Measurements from ENCODE around the gene COPG2.

The COPG2 gene

DNA sequence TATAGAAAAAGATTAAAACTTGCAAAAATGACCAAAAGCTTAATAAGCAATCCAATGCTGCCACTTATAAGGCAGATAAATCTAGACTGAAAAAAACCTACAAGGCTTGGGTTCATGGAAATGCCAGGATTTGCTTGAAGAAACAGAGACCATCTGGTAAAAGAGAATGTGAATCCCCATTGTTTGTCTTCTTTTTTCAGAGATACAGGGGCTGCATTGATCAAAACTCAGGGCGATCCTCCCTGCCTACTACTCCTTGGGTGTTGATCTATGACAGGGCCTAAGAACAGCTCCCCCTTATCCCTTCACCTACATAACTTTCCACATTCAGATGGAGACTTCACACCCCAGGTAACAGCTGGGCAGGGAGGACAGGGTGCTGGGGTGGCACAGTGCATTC is 21.1 kb upstream of the COPG2 start:
- Histone ChIP-seq H3K9ac (ENCODE audit: low read length) (no peak overlapping the region), H3K27me3 (ENCODE audit: control insufficient read depth, insufficient read depth, low read length) (no peaks in the 10 kb centered on the region), H3K9me3 (ENCODE audit: control insufficient read depth, low read length) (no peaks in the 10 kb centered on the region), H3K4me3 (ENCODE audit: low read length) (no peak overlapping the region), H3K4me1 (ENCODE audit: control insufficient read depth, insufficient read depth, low read length) (no peaks in the 10 kb centered on the region), H3K36me3 (ENCODE audit: control insufficient read depth, insufficient read depth, low read length) (no peaks in the 10 kb centered on the region)

DNA sequence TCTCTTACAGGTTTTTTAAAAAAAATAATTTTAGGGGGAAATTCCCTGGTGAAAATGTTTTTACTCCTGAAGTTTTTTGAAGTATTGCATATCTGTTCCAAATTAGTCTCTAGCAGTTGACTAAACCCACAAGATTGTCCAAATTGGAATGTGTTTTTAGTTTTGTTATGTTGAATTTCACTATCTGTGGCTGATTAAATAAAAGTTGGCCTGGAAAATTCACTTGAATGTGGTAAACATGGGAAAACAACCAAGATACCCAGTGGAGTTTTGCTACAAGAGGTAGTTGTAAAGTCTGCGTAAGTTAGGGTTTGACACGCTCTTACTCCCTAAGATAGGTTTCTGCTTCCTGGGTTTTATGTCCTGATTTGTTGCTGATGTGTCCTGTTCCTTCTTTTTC is 14.5 kb upstream of the COPG2 start:
- no peaks in the 10 kb centered on the region for H3K9me3 ChIP-seq (ENCODE audit: control insufficient read depth, low read length)

GRCh38 chr7:130674456-130674855 is 5.9 kb upstream of the COPG2 start:
- no peaks in the 10 kb centered on the region for H3K4me1 ChIP-seq (ENCODE audit: control insufficient read depth, insufficient read depth, low read length)
- peaks cover 3% of the 10 kb centered on the region for H3K27me3 ChIP-seq (ENCODE audit: control insufficient read depth, insufficient read depth, low read length)
- H3K9ac ChIP-seq (ENCODE audit: low read length): no peak overlapping the region
- H3K4me3 ChIP-seq (ENCODE audit: low read length): no peak overlapping the region
- H3K9me3 ChIP-seq (ENCODE audit: control insufficient read depth, low read length): no peaks in the 10 kb centered on the region
- H3K36me3 ChIP-seq (ENCODE audit: control insufficient read depth, insufficient read depth, low read length): no peaks in the 10 kb centered on the region

More for the DNA sequence above, 14.5 kb upstream of the COPG2 start:
- H3K4me3 ChIP-seq (ENCODE audit: low read length): no peak overlapping the region
- H3K9ac ChIP-seq (ENCODE audit: low read length): no peak overlapping the region
- H3K36me3 ChIP-seq (ENCODE audit: control insufficient read depth, insufficient read depth, low read length): no peaks in the 10 kb centered on the region
- no peaks in the 10 kb centered on the region for H3K27me3 ChIP-seq (ENCODE audit: control insufficient read depth, insufficient read depth, low read length)
- H3K4me1 ChIP-seq (ENCODE audit: control insufficient read depth, insufficient read depth, low read length): no peaks in the 10 kb centered on the region

DNA sequence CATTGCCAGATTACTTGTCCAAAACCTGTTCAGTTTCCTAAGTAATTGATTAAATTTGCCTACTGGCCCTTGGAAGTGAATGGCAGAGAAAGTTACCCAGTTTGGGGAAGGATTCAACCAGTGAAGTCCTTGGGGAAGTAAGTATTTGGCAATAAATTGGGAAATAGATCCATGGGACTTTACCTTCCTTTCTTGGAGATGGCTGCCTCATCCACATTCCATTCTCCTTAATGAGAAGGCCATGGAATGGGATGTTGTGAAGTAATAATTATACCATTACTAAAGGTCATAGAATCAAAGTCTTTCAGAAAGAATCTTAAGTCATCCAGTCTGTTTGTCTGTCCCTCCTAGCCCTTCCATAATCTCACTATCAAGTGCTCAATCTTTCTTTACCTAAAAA is 4.5 kb upstream of the COPG2 start:
- Histone ChIP-seq H3K9ac (ENCODE audit: low read length) (no peak overlapping the region), H3K36me3 (ENCODE audit: control insufficient read depth, insufficient read depth, low read length) (no peaks in the 10 kb centered on the region), H3K4me3 (ENCODE audit: low read length) (no peak overlapping the region), H3K27me3 (ENCODE audit: control insufficient read depth, insufficient read depth, low read length) (peaks cover 3% of the 10 kb centered on the region), H3K4me1 (ENCODE audit: control insufficient read depth, insufficient read depth, low read length) (no peaks in the 10 kb centered on the region), H3K9me3 (ENCODE audit: control insufficient read depth, low read length) (no peaks in the 10 kb centered on the region)

DNA sequence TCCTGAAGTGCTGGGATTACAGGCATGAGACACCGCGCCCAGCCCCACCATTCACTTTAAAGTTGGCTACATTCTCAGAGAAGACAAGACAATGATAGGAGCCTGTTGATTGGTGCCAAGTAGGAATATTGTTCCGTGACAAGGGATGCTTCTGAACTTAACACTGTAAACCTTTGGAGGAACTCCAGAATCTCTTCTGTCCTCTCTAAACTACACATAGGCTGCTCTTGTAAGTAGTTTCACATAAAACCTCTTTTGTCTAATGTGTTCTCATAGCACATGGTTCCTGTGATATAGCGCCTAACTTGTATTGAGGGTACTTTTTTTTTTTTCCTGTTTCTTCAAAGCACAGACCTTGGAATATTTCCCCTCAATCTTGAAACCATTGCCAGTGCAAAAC is 3.6 kb upstream of the COPG2 start:
- Histone ChIP-seq H3K36me3 (ENCODE audit: control insufficient read depth, insufficient read depth, low read length) (no peaks in the 10 kb centered on the region), H3K4me1 (ENCODE audit: control insufficient read depth, insufficient read depth, low read length) (peaks cover 4% of the 10 kb centered on the region), H3K9me3 (ENCODE audit: control insufficient read depth, low read length) (no peaks in the 10 kb centered on the region), H3K4me3 (ENCODE audit: low read length) (no peak overlapping the region), H3K27me3 (ENCODE audit: control insufficient read depth, insufficient read depth, low read length) (peaks cover 3% of the 10 kb centered on the region), H3K9ac (ENCODE audit: low read length) (no peak overlapping the region)

DNA sequence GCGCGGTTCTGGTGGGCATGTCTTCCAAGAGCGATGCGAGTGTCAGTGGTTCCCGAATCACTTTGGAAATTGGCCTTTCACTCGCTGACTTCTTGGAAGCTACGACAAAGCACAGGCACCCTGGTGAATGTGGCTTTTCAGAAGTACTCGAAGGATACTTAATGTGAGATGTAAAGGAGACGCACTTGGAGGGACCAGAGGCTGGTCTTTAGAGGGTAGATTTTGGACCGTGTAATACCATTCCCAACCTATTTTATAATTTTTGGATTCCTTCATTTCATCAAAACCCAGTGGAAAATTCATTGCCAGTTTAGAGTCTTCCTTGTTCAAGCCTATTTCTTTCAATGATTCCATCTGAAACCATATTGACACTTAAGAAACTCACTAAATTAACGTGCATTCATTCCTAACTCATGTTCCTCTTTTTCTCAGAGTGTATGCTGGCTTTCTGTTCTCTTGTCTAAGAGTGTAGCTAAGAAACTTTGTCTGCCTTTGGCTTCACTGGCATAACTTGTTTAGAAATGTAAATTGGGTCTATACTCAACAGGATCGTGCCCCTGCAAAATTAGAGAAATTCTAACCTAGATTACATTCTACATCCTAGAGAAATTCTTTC is 645 bp upstream of the COPG2 start:
- no peaks in the 10 kb centered on the region for H3K9me3 ChIP-seq (ENCODE audit: control insufficient read depth, low read length)
- H3K36me3 ChIP-seq (ENCODE audit: control insufficient read depth, insufficient read depth, low read length): no peaks in the 10 kb centered on the region
- peaks cover 4% of the 10 kb centered on the region for H3K4me1 ChIP-seq (ENCODE audit: control insufficient read depth, insufficient read depth, low read length)
- H3K4me3 ChIP-seq (ENCODE audit: low read length): peak overlapping the region; percentile 93
- peaks cover 3% of the 10 kb centered on the region for H3K27me3 ChIP-seq (ENCODE audit: control insufficient read depth, insufficient read depth, low read length)
- H3K9ac ChIP-seq (ENCODE audit: low read length): peak overlapping the region; percentile 93

- Histone ChIP-seq H3K27me3 (ENCODE audit: control insufficient read depth, insufficient read depth, low read length) (peaks cover 3% of the 10 kb centered on the region), H3K9ac (ENCODE audit: low read length) (peak overlapping the region; percentile 66), H3K9me3 (ENCODE audit: control insufficient read depth, low read length) (no peaks in the 10 kb centered on the region), H3K36me3 (ENCODE audit: control insufficient read depth, insufficient read depth, low read length) (no peaks in the 10 kb centered on the region), H3K4me1 (ENCODE audit: control insufficient read depth, insufficient read depth, low read length) (peaks cover 4% of the 10 kb centered on the region), H3K4me3 (ENCODE audit: low read length) (peak overlapping the region; percentile 57)
These were observed 823 bp downstream of the COPG2 start for GRCh38 chr7:130667593-130668257.

DNA sequence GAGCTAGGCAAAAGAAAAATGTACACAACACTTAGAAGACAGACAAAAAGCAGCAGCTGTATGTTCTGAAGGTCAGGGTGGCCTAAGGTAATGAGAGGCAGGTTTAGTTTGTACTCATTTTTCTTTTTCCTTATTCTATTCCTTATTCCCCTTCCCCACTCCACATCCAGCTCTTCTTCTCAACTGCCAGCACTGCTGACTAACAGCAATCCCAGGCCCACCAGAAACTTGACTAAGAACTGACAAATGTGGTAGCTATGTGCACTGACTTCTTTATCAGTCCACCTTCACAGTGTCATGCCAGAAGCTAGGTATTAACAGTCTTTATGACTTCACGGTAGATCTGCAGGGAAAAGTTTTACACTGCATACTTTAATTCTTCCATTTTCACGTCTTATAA is 6.1 kb downstream of the COPG2 start:
- no peaks in the 10 kb centered on the region for H3K36me3 ChIP-seq (ENCODE audit: control insufficient read depth, insufficient read depth, low read length)

DNA sequence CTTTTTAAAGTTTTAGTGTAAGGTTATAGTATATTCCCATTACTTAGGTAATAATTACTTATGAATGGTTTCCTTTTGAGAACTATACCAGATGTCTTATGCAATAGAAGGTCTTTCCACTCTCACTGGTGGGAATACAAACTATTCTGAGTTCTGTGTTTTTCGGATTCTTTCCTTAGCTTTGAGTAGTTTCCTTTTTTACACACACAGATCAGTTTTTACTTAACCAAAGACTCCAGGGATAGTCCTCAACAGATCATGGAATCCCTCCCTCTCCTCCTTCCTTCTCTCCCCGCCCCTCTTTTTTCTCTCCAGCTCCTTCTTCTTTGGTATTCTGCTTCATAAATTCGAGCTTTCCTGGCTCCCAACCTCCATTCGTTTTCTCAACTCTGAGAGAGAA is 13.3 kb downstream of the COPG2 start:
- Histone ChIP-seq H3K4me1 (ENCODE audit: control insufficient read depth, insufficient read depth, low read length) (no peaks in the 10 kb centered on the region), H3K36me3 (ENCODE audit: control insufficient read depth, insufficient read depth, low read length) (no peaks in the 10 kb centered on the region), H3K4me3 (ENCODE audit: low read length) (no peak overlapping the region), H3K9ac (ENCODE audit: low read length) (no peak overlapping the region), H3K27me3 (ENCODE audit: control insufficient read depth, insufficient read depth, low read length) (no peaks in the 10 kb centered on the region), H3K9me3 (ENCODE audit: control insufficient read depth, low read length) (no peaks in the 10 kb centered on the region)

More for the DNA sequence above, 6.1 kb downstream of the COPG2 start:
- H3K9ac ChIP-seq (ENCODE audit: low read length): no peak overlapping the region
- H3K4me3 ChIP-seq (ENCODE audit: low read length): no peak overlapping the region
- H3K4me1 ChIP-seq (ENCODE audit: control insufficient read depth, insufficient read depth, low read length): peaks cover under 1% of the 10 kb centered on the region
- no peaks in the 10 kb centered on the region for H3K9me3 ChIP-seq (ENCODE audit: control insufficient read depth, low read length)
- no peaks in the 10 kb centered on the region for H3K27me3 ChIP-seq (ENCODE audit: control insufficient read depth, insufficient read depth, low read length)

DNA sequence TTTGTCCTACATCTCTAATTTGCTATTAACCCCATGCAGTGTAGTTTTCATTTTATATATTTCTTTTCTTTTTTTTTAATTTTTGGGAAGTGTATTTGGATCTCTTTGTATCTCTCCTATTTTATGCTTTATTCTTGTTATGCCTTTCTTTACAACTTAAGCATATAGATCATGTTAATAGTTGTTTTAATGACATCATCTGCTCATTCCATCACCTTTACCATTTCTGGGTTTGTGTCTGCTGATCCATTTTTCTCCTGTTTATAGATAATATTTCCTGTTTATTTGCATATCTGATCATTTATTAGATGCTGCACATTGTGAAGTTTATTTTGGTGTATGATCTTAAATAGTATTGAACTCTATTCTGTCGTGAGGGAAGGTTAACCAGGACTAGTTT is 13.7 kb downstream of the COPG2 start:
- Histone ChIP-seq H3K27me3 (ENCODE audit: control insufficient read depth, insufficient read depth, low read length) (no peaks in the 10 kb centered on the region), H3K4me1 (ENCODE audit: control insufficient read depth, insufficient read depth, low read length) (no peaks in the 10 kb centered on the region), H3K4me3 (ENCODE audit: low read length) (no peak overlapping the region), H3K9me3 (ENCODE audit: control insufficient read depth, low read length) (no peaks in the 10 kb centered on the region), H3K9ac (ENCODE audit: low read length) (no peak overlapping the region), H3K36me3 (ENCODE audit: control insufficient read depth, insufficient read depth, low read length) (no peaks in the 10 kb centered on the region)

- H3K27me3 ChIP-seq (ENCODE audit: control insufficient read depth, insufficient read depth, low read length): no peaks in the 10 kb centered on the region
- H3K4me3 ChIP-seq (ENCODE audit: low read length): no peak overlapping the region
- H3K4me1 ChIP-seq (ENCODE audit: control insufficient read depth, insufficient read depth, low read length): no peaks in the 10 kb centered on the region
- H3K9ac ChIP-seq (ENCODE audit: low read length): no peak overlapping the region
- H3K9me3 ChIP-seq (ENCODE audit: control insufficient read depth, low read length): no peaks in the 10 kb centered on the region
- no peaks in the 10 kb centered on the region for H3K36me3 ChIP-seq (ENCODE audit: control insufficient read depth, insufficient read depth, low read length)
These were observed 17.9 kb downstream of the COPG2 start for GRCh38 chr7:130650611-130651120.

- Histone ChIP-seq H3K4me3 (ENCODE audit: low read length) (no peak overlapping the region), H3K9ac (ENCODE audit: low read length) (no peak overlapping the region), H3K9me3 (ENCODE audit: control insufficient read depth, low read length) (no peaks in the 10 kb centered on the region), H3K36me3 (ENCODE audit: control insufficient read depth, insufficient read depth, low read length) (no peaks in the 10 kb centered on the region), H3K27me3 (ENCODE audit: control insufficient read depth, insufficient read depth, low read length) (no peaks in the 10 kb centered on the region), H3K4me1 (ENCODE audit: control insufficient read depth, insufficient read depth, low read length) (no peaks in the 10 kb centered on the region)
These were observed 19.4 kb downstream of the COPG2 start for GRCh38 chr7:130649004-130649790.

All from mucosa of stomach (tissue), 1 donor.